Panc1 (cell line): Measurements from ENCODE around the gene CCBE1. TPM values are rescaled to one million over a fixed set of nuclear protein-coding genes. Genes with fewer than 3 reads are reported as not detected.

ENCODE experiments used
- ATAC-seq: fragments of 200-7000 bp; cut with Tn5 transposase; 2 replicates; pipeline ENCODE4 v1.9.1; 2020; ENCODE audit warnings: mild to moderate bottlenecking, moderate library complexity
- BruUV-seq: library from RNA; stranded (reverse); fragments of 400-500 nt; replicated peaks from 2 replicates; lab custom pipeline; 2021; lab: Mats Ljungman, UMichigan
- CTCF ChIA-PET: fragments of 300-600 bp; sonication (Branson Sonifier 250); formaldehyde crosslinking; loops from one replicate; lab custom pipeline; 2022; ENCODE audit warnings: antibody characterized with exemption; lab: Charles Lee
- POLR2A ChIA-PET: fragments of 300-600 bp; sonication (Branson Sonifier 250); formaldehyde crosslinking; loops from one replicate; lab custom pipeline; 2022; ENCODE audit warnings: antibody characterized with exemption; lab: Charles Lee
- DNase-seq: peaks from one replicate; pipeline ENCODE4 v3.0.0-alpha.2; 2010; ENCODE audit warnings: low read depth, low spot score
- H3K27ac ChIP-seq: 2 replicates; pipeline ENCODE4 v1.5.1; 2011; ENCODE audit warnings: mild to moderate bottlenecking, low read length, inconsistent platforms
- H3K27me3 ChIP-seq: fragments of 200-500 bp; sonication (Bioruptor generic); 2 replicates; pipeline ENCODE4 v1.6.0; 2014; ENCODE audit warnings: low read length, inconsistent platforms; ENCODE audit not compliant: control insufficient read depth, insufficient read depth
- H3K36me3 ChIP-seq: fragments of 200-500 bp; sonication (Bioruptor generic); 2 replicates; pipeline ENCODE4 v1.5.1; 2014; ENCODE audit warnings: inconsistent platforms, mild to moderate bottlenecking, low read length, moderate library complexity; ENCODE audit not compliant: control insufficient read depth, insufficient read depth
- H3K4me1 ChIP-seq: 2 replicates; pipeline ENCODE4 v1.5.1; 2011; ENCODE audit warnings: inconsistent platforms, mild to moderate bottlenecking, low read length, moderate library complexity; ENCODE audit not compliant: control insufficient read depth, insufficient read depth
- H3K4me3 ChIP-seq, 2 experiments: 2 replicates each; pipeline ENCODE4 v1.5.1; 2011 to 2012; ENCODE audit warnings: low read depth in 2 of 2, low read length in 2 of 2, mild to moderate bottlenecking in 2 of 2, inconsistent platforms in 1 of 2, moderate library complexity in 1 of 2
- H3K9me3 ChIP-seq: fragments of 200-500 bp; sonication (Bioruptor generic); 2 replicates; pipeline ENCODE4 v1.5.1; 2014; ENCODE audit warnings: low read depth, mild to moderate bottlenecking, inconsistent platforms, low read length, moderate library complexity; ENCODE audit not compliant: control insufficient read depth, insufficient read depth
- POLR2AphosphoS5 ChIP-seq: IDR thresholded peaks from 2 replicates; pipeline ENCODE4 v1.6.1; 2012; ENCODE audit warnings: mild to moderate bottlenecking, low read depth, low read length, moderate library complexity
- SIN3A ChIP-seq: IDR thresholded peaks from 2 replicates; pipeline ENCODE4 v1.6.1; 2012; ENCODE audit warnings: low read depth, mild to moderate bottlenecking, low read length, moderate library complexity, borderline replicate concordance; ENCODE audit not compliant: insufficient read depth
- TCF7L2 ChIP-seq: IDR thresholded peaks from 2 replicates; pipeline ENCODE4 v1.6.1; 2011; ENCODE audit warnings: mild to moderate bottlenecking, low read depth, low read length, inconsistent platforms
- in situ Hi-C: cut with HindIII; loops from 2 replicates; pipeline ENCODE4 v1.10.0; 2016; ENCODE audit warnings: low sequenced_read_pairs, low pct_unique_long_range_greater_than_20kb
- intact Hi-C: fragments of 100-400 bp; cut with micrococcal nuclease; formaldehyde crosslinking; loops from one replicate; pipeline ENCODE4 v1.10.0; 2022; ENCODE audit not compliant: unreplicated experiment
- total RNA-seq: library from RNA; stranded (reverse); gene quantifications from one replicate; pipeline ENCODE4 v1.2.1, GENCODE V29; 2021; ENCODE audit not compliant: unreplicated experiment
- TF ChIP-seq, protein P1 (sequence below): fragments of 450-650 bp; IDR thresholded peaks from 2 replicates; pipeline ENCODE4 v1.5.1; 2017; ENCODE audit warnings: mild to moderate bottlenecking
- TF ChIP-seq, protein P2 (sequence below), 2 experiments: IDR thresholded peaks; 2 replicates each; pipeline ENCODE4 v1.6.1; 2011 to 2012; ENCODE audit warnings: low read depth in 2 of 2, control low read depth in 1 of 2, low read length in 1 of 2, mild to moderate bottlenecking in 1 of 2, moderate library complexity in 1 of 2; ENCODE audit not compliant: insufficient read depth in 1 of 2

CCBE1 gene
- total RNA-seq, 1 experiment from 2014 or later: 0.13 TPM

DNA sequence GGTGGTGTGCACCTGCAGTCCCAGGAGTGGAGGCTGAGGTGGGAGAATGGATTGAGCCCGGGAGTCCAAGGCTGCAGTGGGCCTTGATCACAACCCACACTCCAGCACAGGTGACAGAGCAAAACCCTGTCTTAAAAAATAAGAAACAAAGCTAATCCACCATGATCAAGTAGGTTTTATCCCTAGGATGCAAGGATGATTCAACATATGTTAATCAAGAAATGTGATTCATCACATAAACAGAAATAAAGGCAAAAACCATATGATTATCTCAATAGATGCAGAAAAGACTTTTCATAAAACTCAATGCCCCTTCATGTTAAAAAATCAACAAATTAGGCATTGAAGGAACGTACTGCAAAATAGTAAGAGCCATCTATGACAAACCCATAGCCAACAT is 58.1 kb downstream of the CCBE1 start:
- POLR2A ChIA-PET: no interaction called here
- no peaks in the 10 kb centered on the region for H3K27me3 ChIP-seq
- CTCF ChIA-PET: no interaction called here
- H3K9me3 ChIP-seq: no peaks in the 10 kb centered on the region
- H3K4me1 ChIP-seq: no peaks in the 10 kb centered on the region
- no peak for DNase-seq
- TF ChIP-seq, protein P1, sequence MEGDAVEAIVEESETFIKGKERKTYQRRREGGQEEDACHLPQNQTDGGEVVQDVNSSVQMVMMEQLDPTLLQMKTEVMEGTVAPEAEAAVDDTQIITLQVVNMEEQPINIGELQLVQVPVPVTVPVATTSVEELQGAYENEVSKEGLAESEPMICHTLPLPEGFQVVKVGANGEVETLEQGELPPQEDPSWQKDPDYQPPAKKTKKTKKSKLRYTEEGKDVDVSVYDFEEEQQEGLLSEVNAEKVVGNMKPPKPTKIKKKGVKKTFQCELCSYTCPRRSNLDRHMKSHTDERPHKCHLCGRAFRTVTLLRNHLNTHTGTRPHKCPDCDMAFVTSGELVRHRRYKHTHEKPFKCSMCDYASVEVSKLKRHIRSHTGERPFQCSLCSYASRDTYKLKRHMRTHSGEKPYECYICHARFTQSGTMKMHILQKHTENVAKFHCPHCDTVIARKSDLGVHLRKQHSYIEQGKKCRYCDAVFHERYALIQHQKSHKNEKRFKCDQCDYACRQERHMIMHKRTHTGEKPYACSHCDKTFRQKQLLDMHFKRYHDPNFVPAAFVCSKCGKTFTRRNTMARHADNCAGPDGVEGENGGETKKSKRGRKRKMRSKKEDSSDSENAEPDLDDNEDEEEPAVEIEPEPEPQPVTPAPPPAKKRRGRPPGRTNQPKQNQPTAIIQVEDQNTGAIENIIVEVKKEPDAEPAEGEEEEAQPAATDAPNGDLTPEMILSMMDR: no peak
- TF ChIP-seq POLR2AphosphoS5 (no peak), SIN3A (no peak), TCF7L2 (no peak)
- TF ChIP-seq, protein P2, sequence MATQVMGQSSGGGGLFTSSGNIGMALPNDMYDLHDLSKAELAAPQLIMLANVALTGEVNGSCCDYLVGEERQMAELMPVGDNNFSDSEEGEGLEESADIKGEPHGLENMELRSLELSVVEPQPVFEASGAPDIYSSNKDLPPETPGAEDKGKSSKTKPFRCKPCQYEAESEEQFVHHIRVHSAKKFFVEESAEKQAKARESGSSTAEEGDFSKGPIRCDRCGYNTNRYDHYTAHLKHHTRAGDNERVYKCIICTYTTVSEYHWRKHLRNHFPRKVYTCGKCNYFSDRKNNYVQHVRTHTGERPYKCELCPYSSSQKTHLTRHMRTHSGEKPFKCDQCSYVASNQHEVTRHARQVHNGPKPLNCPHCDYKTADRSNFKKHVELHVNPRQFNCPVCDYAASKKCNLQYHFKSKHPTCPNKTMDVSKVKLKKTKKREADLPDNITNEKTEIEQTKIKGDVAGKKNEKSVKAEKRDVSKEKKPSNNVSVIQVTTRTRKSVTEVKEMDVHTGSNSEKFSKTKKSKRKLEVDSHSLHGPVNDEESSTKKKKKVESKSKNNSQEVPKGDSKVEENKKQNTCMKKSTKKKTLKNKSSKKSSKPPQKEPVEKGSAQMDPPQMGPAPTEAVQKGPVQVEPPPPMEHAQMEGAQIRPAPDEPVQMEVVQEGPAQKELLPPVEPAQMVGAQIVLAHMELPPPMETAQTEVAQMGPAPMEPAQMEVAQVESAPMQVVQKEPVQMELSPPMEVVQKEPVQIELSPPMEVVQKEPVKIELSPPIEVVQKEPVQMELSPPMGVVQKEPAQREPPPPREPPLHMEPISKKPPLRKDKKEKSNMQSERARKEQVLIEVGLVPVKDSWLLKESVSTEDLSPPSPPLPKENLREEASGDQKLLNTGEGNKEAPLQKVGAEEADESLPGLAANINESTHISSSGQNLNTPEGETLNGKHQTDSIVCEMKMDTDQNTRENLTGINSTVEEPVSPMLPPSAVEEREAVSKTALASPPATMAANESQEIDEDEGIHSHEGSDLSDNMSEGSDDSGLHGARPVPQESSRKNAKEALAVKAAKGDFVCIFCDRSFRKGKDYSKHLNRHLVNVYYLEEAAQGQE (IDR thresholded peaks at IDR 0.05; ENCODE audit: insufficient read depth in 1 of 2, low read depth in 2 of 2, low read length in 1 of 2): no peak
- H3K36me3 ChIP-seq: no peaks in the 10 kb centered on the region
- no TSS peak for BruUV-seq
- no peak for ATAC-seq
- intact Hi-C loops (loop anchor here (5.0 kb wide), 1 partner anchor 183 kb away; no protein-coding TSS in a partner anchor), in situ Hi-C loops (no loop called here)
- H3K4me3 ChIP-seq: no peak overlapping the region
- no peak overlapping the region for H3K27ac ChIP-seq

DNA sequence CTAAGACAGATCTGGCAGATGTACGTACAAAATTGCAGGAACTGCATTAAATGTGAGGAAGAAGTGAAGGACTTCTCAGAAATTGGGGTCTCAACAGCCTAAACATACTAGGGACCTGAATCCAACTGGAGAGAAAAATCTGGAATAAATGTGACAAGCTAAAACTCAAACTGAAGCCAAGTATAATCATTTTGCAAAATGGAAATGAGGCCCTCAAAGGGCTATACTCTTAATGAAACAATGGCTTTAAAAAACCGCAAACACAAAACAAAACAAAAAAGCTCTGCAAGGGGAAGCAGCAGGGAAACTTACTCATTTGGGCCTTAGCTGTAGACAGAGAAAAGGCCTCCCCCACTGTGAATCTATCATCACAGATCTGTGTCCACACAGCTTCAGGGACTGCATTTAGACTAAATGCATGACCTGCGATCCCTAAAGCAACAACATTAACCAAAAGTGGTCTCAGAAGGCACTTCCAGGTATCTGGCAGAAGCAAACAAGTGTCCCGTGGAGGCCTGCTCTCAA is 63.2 kb downstream of the CCBE1 start:
- H3K27me3 ChIP-seq: no peaks in the 10 kb centered on the region
- H3K4me3 ChIP-seq: no peak overlapping the region
- ChIA-PET CTCF (no interaction called here), POLR2A (no interaction called here)
- no peak for DNase-seq
- no peak for ATAC-seq
- intact Hi-C loops (no loop called here), in situ Hi-C loops (no loop called here)
- no TSS peak for BruUV-seq
- no peak overlapping the region for H3K27ac ChIP-seq
- no peak for TF ChIP-seq POLR2AphosphoS5
- TF ChIP-seq SIN3A: no peak
- no peak for TF ChIP-seq TCF7L2
- TF ChIP-seq, protein P1: no peak
- TF ChIP-seq, protein P2 (IDR thresholded peaks at IDR 0.05; ENCODE audit: insufficient read depth in 1 of 2, low read depth in 2 of 2, low read length in 1 of 2): no peak
- no peaks in the 10 kb centered on the region for H3K36me3 ChIP-seq
- H3K4me1 ChIP-seq: no peaks in the 10 kb centered on the region
- no peaks in the 10 kb centered on the region for H3K9me3 ChIP-seq
